H9 (cell line): ENCODE results near the gene PREB. TPM values are rescaled to one million over a fixed set of nuclear protein-coding genes. Genes with fewer than 3 reads are reported as not detected.

Experiments used
- DNase-seq: peaks from one replicate; pipeline ENCODE4 v3.0.0-alpha.2; 2017
- H2AFZ ChIP-seq: one replicate; pipeline ENCODE4 v1.6.1; 2013; ENCODE audit warnings: mild to moderate bottlenecking, low read length, control low read depth, moderate library complexity
- H2AK5ac ChIP-seq: 2 replicates; pipeline ENCODE4 v1.6.1; 2013; ENCODE audit warnings: low read length, control low read depth, mixed read lengths; ENCODE audit not compliant: insufficient read length
- H2BK120ac ChIP-seq: one replicate; pipeline ENCODE4 v1.6.1; 2013; ENCODE audit warnings: low read depth, mild to moderate bottlenecking, low read length, control low read depth, inconsistent platforms; ENCODE audit not compliant: poor library complexity, severe bottlenecking
- H2BK12ac ChIP-seq: 2 replicates; pipeline ENCODE4 v1.6.1; 2013; ENCODE audit warnings: low read length, control low read depth, mixed read lengths, low read depth; ENCODE audit not compliant: insufficient read length
- H2BK15ac ChIP-seq: 2 replicates; pipeline ENCODE4 v1.6.1; 2013; ENCODE audit warnings: low read depth, low read length, control low read depth
- H2BK20ac ChIP-seq: one replicate; pipeline ENCODE4 v1.6.1; 2013; ENCODE audit warnings: low read depth, mild to moderate bottlenecking, low read length, control low read depth, inconsistent platforms; ENCODE audit not compliant: poor library complexity, severe bottlenecking
- H2BK5ac ChIP-seq: 2 replicates; pipeline ENCODE4 v1.6.1; 2013; ENCODE audit warnings: low read length, control low read depth, mixed read lengths; ENCODE audit not compliant: insufficient read length
- H3K14ac ChIP-seq: 2 replicates; pipeline ENCODE4 v1.6.1; 2013; ENCODE audit warnings: low read length, control low read depth; ENCODE audit not compliant: insufficient read depth
- H3K18ac ChIP-seq: 2 replicates; pipeline ENCODE4 v1.6.1; 2013; ENCODE audit warnings: low read depth, mild to moderate bottlenecking, mixed read lengths, low read length, control low read depth; ENCODE audit not compliant: insufficient read length
- H3K23ac ChIP-seq: 2 replicates; pipeline ENCODE4 v1.6.1; 2013; ENCODE audit warnings: low read length, control low read depth, mixed read lengths, low read depth; ENCODE audit not compliant: insufficient read length
- H3K23me2 ChIP-seq: 2 replicates; pipeline ENCODE4 v1.6.1; 2013; ENCODE audit warnings: low read depth, mild to moderate bottlenecking, mixed read lengths, low read length, control low read depth; ENCODE audit not compliant: insufficient read length, poor library complexity, severe bottlenecking
- H3K27ac ChIP-seq: 2 replicates; pipeline ENCODE4 v1.5.1; 2013; ENCODE audit warnings: low read length, control low read depth, mixed read lengths, low read depth; ENCODE audit not compliant: insufficient read length
- H3K27me3 ChIP-seq: 2 replicates; pipeline ENCODE4 v1.6.1; 2013; ENCODE audit warnings: low read length, control low read depth, inconsistent platforms; ENCODE audit not compliant: insufficient read depth
- H3K4ac ChIP-seq: 2 replicates; pipeline ENCODE4 v1.6.1; 2013; ENCODE audit warnings: low read depth, mild to moderate bottlenecking, control low read depth, inconsistent platforms, low read length, moderate library complexity
- H3K4me1 ChIP-seq: 2 replicates; pipeline ENCODE4 v1.6.1; 2013; ENCODE audit warnings: low read length, control low read depth, inconsistent platforms; ENCODE audit not compliant: insufficient read depth
- H3K4me2 ChIP-seq: 2 replicates; pipeline ENCODE4 v1.6.1; 2013; ENCODE audit warnings: low read length, control low read depth, mixed read lengths; ENCODE audit not compliant: insufficient read length, insufficient read depth
- H3K56ac ChIP-seq: 2 replicates; pipeline ENCODE4 v1.6.1; 2013; ENCODE audit warnings: low read depth, mild to moderate bottlenecking, mixed read lengths, low read length, control low read depth; ENCODE audit not compliant: insufficient read length
- H3K79me1 ChIP-seq: 2 replicates; pipeline ENCODE4 v1.6.1; 2013; ENCODE audit warnings: low read depth, mild to moderate bottlenecking, moderate library complexity, low read length, control low read depth, inconsistent platforms; ENCODE audit not compliant: insufficient read depth, poor library complexity, severe bottlenecking
- H3K79me2 ChIP-seq: 2 replicates; pipeline ENCODE4 v1.6.1; 2013; ENCODE audit warnings: low read length, control low read depth, inconsistent platforms; ENCODE audit not compliant: insufficient read depth
- H3K9ac ChIP-seq: 2 replicates; pipeline ENCODE4 v1.6.1; 2013; ENCODE audit warnings: low read length, control low read depth, mixed read lengths; ENCODE audit not compliant: insufficient read length; ENCODE audit errors: extremely low read depth
- H3K9me3 ChIP-seq: one replicate; pipeline ENCODE4 v1.6.1; 2013; ENCODE audit warnings: low read depth, low read length, inconsistent platforms; ENCODE audit not compliant: control insufficient read depth
- H3T11ph ChIP-seq: one replicate; pipeline ENCODE4 v1.6.1; 2013; ENCODE audit warnings: mild to moderate bottlenecking, low read length, control low read depth, inconsistent platforms
- H4K20me1 ChIP-seq: one replicate; pipeline ENCODE4 v1.6.1; 2013; ENCODE audit not compliant: control insufficient read depth, insufficient read length, insufficient read depth
- H4K5ac ChIP-seq: 2 replicates; pipeline ENCODE4 v1.6.1; 2013; ENCODE audit warnings: low read depth, mild to moderate bottlenecking, mixed read lengths, low read length, control low read depth; ENCODE audit not compliant: insufficient read length
- H4K8ac ChIP-seq: replicated peaks from 2 replicates; pipeline ENCODE4 v1.6.1; 2013; ENCODE audit warnings: low read length, control low read depth, mixed read lengths, low read depth; ENCODE audit not compliant: insufficient read length
- H4K91ac ChIP-seq: 2 replicates; pipeline ENCODE4 v1.6.1; 2013; ENCODE audit warnings: low read depth, mild to moderate bottlenecking, moderate library complexity, mixed read lengths, low read length, control low read depth; ENCODE audit not compliant: insufficient read length
- H3K27ac Mint-ChIP-seq, 3 experiments: 2 replicates in 2 of 3; 3 replicates in 1 of 3; pipeline ENCODE4 v1.8.0; 2020 to 2021; ENCODE audit warnings: mixed read lengths in 3 of 3, mild to moderate bottlenecking in 1 of 3, moderate library complexity in 1 of 3
- H3K27me3 Mint-ChIP-seq: 2 replicates; pipeline ENCODE4 v1.8.0; 2021; ENCODE audit warnings: low read depth, mild to moderate bottlenecking, moderate library complexity, mixed read lengths
- H3K36me3 Mint-ChIP-seq, 3 experiments: 2 replicates in 2 of 3; 3 replicates in 1 of 3; pipeline ENCODE4 v1.8.0; 2020 to 2021; ENCODE audit warnings: low read depth in 3 of 3, mixed read lengths in 3 of 3; ENCODE audit not compliant: insufficient read depth in 1 of 3
- H3K4me1 Mint-ChIP-seq, 2 experiments: 2 replicates each; pipeline ENCODE4 v1.8.0; 2020; ENCODE audit warnings: mixed read lengths in 2 of 2
- H3K4me3 Mint-ChIP-seq, 2 experiments: 2 replicates in 1 of 2; 3 replicates in 1 of 2; pipeline ENCODE4 v1.8.0; 2020 to 2021; ENCODE audit warnings: mild to moderate bottlenecking in 2 of 2, mixed read lengths in 2 of 2, moderate library complexity in 1 of 2
- H3K9me3 Mint-ChIP-seq, 2 experiments: 2 replicates in 1 of 2; 3 replicates in 1 of 2; pipeline ENCODE4 v1.8.0; 2020; ENCODE audit warnings: mild to moderate bottlenecking in 2 of 2, mixed read lengths in 2 of 2, moderate library complexity in 1 of 2
- WGBS: extraction: QIAGEN DNeasy Blood & Tissue Kit; methylation state at CpG from one replicate; pipeline ENCODE4 v1.1.7; 2013; ENCODE audit warnings: missing lambda C conversion rate, low lambda C conversion rate, mixed read lengths; ENCODE audit not compliant: insufficient read length; ENCODE audit errors: extremely low coverage; 5-methylcytosine and 5-hydroxymethylcytosine counted together
- total RNA-seq: library from RNA; stranded (reverse); gene quantifications from 2 replicates; pipeline ENCODE4 v1.2.1, GENCODE V29; 2021
- TF ChIP-seq, protein P1 (sequence below): fragments of 200-600 bp; sonication (generic); conservative IDR thresholded peaks from 3 replicates; pipeline ENCODE4 v1.8.0; 2021; ENCODE audit warnings: antibody characterized with exemption, mild to moderate bottlenecking

The PREB gene
- total RNA-seq, 1 experiment from 2014 or later, result 43.6 TPM

DNA sequence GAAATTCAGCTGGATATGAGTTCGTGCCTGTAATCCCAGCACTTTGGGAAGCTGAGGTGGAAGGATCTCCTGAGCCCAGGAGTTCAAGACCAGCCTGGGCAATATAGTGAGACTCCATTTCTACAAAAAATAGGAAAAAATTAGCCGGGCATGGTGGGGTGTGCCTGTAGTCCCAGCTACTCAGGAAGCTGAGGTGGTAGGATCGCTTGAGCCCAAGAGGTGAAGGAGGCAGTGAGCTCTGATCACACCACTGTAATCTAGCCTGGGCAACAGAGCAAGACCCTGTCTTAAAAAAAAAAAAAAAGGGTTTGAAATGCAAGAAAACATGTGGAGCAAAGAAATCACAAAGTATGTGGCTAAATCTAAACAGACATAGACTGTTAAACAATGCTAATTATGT is 25.4 kb downstream of the PREB start:
- Histone ChIP-seq H3K4me1 (no peaks in the 10 kb centered on the region), H2BK20ac (no peak overlapping the region), H2BK15ac (no peak overlapping the region), H2BK120ac (no peak overlapping the region), H2AFZ (no peak overlapping the region), H2AK5ac (no peak overlapping the region), H3K4me2 (no peak overlapping the region), H3K56ac (no peak overlapping the region), H3K4ac (no peak overlapping the region), H3K23me2 (no peaks in the 10 kb centered on the region), H3K18ac (no peak overlapping the region), H4K8ac (no peak overlapping the region), H3K27ac (no peak overlapping the region), H3K79me2 (no peaks in the 10 kb centered on the region), H3K9me3 (no peaks in the 10 kb centered on the region), H3K14ac (no peak overlapping the region), H3K27me3 (no peaks in the 10 kb centered on the region), H4K20me1 (no peaks in the 10 kb centered on the region), H2BK5ac (no peak overlapping the region), H2BK12ac (no peak overlapping the region), H4K91ac (no peak overlapping the region), H4K5ac (no peak overlapping the region), H3K9ac (no peak overlapping the region), H3T11ph (no peak overlapping the region), H3K79me1 (no peaks in the 10 kb centered on the region), H3K23ac (no peak overlapping the region)
- H3K9me3 Mint-ChIP-seq, result no peaks in the 10 kb centered on the region
- TF ChIP-seq, protein P1, sequence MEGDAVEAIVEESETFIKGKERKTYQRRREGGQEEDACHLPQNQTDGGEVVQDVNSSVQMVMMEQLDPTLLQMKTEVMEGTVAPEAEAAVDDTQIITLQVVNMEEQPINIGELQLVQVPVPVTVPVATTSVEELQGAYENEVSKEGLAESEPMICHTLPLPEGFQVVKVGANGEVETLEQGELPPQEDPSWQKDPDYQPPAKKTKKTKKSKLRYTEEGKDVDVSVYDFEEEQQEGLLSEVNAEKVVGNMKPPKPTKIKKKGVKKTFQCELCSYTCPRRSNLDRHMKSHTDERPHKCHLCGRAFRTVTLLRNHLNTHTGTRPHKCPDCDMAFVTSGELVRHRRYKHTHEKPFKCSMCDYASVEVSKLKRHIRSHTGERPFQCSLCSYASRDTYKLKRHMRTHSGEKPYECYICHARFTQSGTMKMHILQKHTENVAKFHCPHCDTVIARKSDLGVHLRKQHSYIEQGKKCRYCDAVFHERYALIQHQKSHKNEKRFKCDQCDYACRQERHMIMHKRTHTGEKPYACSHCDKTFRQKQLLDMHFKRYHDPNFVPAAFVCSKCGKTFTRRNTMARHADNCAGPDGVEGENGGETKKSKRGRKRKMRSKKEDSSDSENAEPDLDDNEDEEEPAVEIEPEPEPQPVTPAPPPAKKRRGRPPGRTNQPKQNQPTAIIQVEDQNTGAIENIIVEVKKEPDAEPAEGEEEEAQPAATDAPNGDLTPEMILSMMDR, result no peak
- no peak for DNase-seq
- no peak overlapping the region for H3K4me3 Mint-ChIP-seq
- no peak overlapping the region for H3K27ac Mint-ChIP-seq
- no CpG with 5 or more reads among the region's 3 CpGs for WGBS
- H3K36me3 Mint-ChIP-seq, result no peaks in the 10 kb centered on the region
- peaks cover 0 to 6% of the 10 kb centered on the region in 2 experiments; a peak in 2 of 4 replicates for H3K4me1 Mint-ChIP-seq
- H3K27me3 Mint-ChIP-seq, result peaks cover 7% of the 10 kb centered on the region
